ENCODE measurements around the gene FAM168A. TPM values are rescaled to one million over a fixed set of nuclear protein-coding genes. Genes with fewer than 3 reads are reported as not detected.
"Not testable (repeated sequence)": the region's sequence is repeated elsewhere in the genome, so short reads cannot be mapped to it uniquely, and the experiment has no call there.

Gene FAM168A
- total and polyA plus RNA-seq, 2 experiments from 2014 or later: 6.3 to 24.5 TPM

GRCh38 chr11:73584831-73585230 lies 13.1 kb downstream of the FAM168A start:
- Histone ChIP-seq H3K9me2 (replicated peaks; ENCODE audit: insufficient read depth) (no peaks in the 10 kb centered on the region), H3K36me3 (replicated peaks; ENCODE audit: insufficient read depth, low read depth) (no peaks in the 10 kb centered on the region), H3K27ac (no peak overlapping the region), H3K9me3 (ENCODE audit: low read depth) (no peaks in the 10 kb centered on the region), H4K20me1 (ENCODE audit: insufficient read depth, poor library complexity, severe bottlenecking) (peaks cover 8% of the 10 kb centered on the region), H3K79me2 (peaks cover 64% of the 10 kb centered on the region), H3K4me2 (no peak overlapping the region), H3K4me1 (ENCODE audit: insufficient read depth) (no peaks in the 10 kb centered on the region), H2AFZ (no peak overlapping the region), H3K27me3 (no peaks in the 10 kb centered on the region), H3K4me3 (no peak overlapping the region)
- WGBS (ENCODE audit: low lambda C conversion rate, missing lambda C conversion rate): 98% methylated on average over 3 of the region's 3 CpGs
- no peak for DNase-seq (ENCODE audit: low spot score)
- TF ChIP-seq EZH2 (IDR thresholded peaks at IDR 0.05; ENCODE audit: borderline replicate concordance) (no peak), EZH2phosphoT487 (IDR thresholded peaks at IDR 0.05; ENCODE audit: low read depth, severe bottlenecking, unreplicated experiment) (no peak)
- TF ChIP-seq, protein P1, sequence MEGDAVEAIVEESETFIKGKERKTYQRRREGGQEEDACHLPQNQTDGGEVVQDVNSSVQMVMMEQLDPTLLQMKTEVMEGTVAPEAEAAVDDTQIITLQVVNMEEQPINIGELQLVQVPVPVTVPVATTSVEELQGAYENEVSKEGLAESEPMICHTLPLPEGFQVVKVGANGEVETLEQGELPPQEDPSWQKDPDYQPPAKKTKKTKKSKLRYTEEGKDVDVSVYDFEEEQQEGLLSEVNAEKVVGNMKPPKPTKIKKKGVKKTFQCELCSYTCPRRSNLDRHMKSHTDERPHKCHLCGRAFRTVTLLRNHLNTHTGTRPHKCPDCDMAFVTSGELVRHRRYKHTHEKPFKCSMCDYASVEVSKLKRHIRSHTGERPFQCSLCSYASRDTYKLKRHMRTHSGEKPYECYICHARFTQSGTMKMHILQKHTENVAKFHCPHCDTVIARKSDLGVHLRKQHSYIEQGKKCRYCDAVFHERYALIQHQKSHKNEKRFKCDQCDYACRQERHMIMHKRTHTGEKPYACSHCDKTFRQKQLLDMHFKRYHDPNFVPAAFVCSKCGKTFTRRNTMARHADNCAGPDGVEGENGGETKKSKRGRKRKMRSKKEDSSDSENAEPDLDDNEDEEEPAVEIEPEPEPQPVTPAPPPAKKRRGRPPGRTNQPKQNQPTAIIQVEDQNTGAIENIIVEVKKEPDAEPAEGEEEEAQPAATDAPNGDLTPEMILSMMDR (IDR thresholded peaks at IDR 0.05; ENCODE audit: poor library complexity): no peak

DNA sequence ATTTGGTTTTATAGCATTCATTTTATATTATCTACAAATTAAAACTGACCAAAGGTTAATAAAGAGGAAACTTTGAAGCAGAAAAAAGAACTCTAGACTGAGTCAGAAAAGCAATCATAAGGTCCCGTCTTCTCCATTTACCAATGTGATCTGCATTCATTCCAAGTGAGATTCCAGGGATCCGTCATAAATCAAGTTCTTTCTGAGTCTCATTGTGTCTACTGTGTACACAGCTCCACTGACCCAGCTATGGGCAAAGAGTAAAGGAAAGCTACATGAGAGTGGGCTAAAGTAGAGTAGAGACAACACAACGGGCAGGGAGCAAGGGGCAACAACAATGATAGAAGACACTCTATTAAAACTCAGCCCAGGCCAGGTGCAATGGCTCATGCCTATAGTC lies 15.3 kb downstream of the FAM168A start:
- no peaks in the 10 kb centered on the region for H3K9me2 ChIP-seq (replicated peaks; ENCODE audit: insufficient read depth)
- H3K27me3 ChIP-seq: no peaks in the 10 kb centered on the region
- H3K4me3 ChIP-seq: no peak overlapping the region
- H3K36me3 ChIP-seq (replicated peaks; ENCODE audit: insufficient read depth, low read depth): no peaks in the 10 kb centered on the region
- no peak for DNase-seq (ENCODE audit: low spot score)
- TF ChIP-seq, protein P1 (IDR thresholded peaks at IDR 0.05; ENCODE audit: poor library complexity): no peak
- TF ChIP-seq EZH2phosphoT487 (IDR thresholded peaks at IDR 0.05; ENCODE audit: low read depth, severe bottlenecking, unreplicated experiment) (no peak), EZH2 (IDR thresholded peaks at IDR 0.05; ENCODE audit: borderline replicate concordance) (no peak)
- peaks cover 8% of the 10 kb centered on the region for H4K20me1 ChIP-seq (ENCODE audit: insufficient read depth, poor library complexity, severe bottlenecking)
- peaks cover 43% of the 10 kb centered on the region for H3K79me2 ChIP-seq
- 78% methylated on average over 3 of the region's 3 CpGs for WGBS (ENCODE audit: low lambda C conversion rate, missing lambda C conversion rate)
- H3K27ac ChIP-seq: no peak overlapping the region
- no peaks in the 10 kb centered on the region for H3K4me1 ChIP-seq (ENCODE audit: insufficient read depth)
- no peaks in the 10 kb centered on the region for H3K9me3 ChIP-seq (ENCODE audit: low read depth)
- H2AFZ ChIP-seq: no peak overlapping the region
- H3K4me2 ChIP-seq: no peak overlapping the region

DNA sequence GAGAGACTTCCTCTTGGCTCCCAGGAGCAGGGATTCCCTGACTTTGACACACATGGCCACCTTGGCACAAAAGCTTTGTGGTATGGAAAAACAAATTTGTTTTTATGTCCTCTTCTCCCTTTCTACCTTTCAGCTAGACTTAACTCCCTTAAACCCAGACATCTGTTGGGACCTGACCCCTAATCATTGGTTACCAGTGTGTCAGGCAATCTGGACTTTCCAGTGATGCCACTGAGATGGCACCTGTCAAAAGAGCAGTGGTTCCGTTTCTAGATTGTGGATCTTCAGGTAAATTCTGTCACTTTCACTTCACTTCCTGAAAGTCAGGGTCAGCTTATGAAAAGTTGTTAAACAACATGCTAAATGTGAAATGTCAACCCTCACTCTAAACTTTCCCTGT lies 17.2 kb downstream of the FAM168A start:
- H3K27me3 ChIP-seq; H3K4me2 ChIP-seq; H3K9me3 ChIP-seq (ENCODE audit: low read depth); H3K36me3 ChIP-seq (replicated peaks; ENCODE audit: insufficient read depth, low read depth); H3K4me3 ChIP-seq; H3K4me1 ChIP-seq (ENCODE audit: insufficient read depth); DNase-seq (ENCODE audit: low spot score); H3K9me2 ChIP-seq (replicated peaks; ENCODE audit: insufficient read depth); H2AFZ ChIP-seq; H4K20me1 ChIP-seq (ENCODE audit: insufficient read depth, poor library complexity, severe bottlenecking); H3K27ac ChIP-seq: not testable (repeated sequence)
- H3K79me2 ChIP-seq: peaks cover 29% of the 10 kb centered on the region
- 82% methylated on average over 1 of the region's 1 CpG for WGBS (ENCODE audit: low lambda C conversion rate, missing lambda C conversion rate)

GRCh38 chr11:73579641-73580434 lies 18.1 kb downstream of the FAM168A start:
- H3K27me3 ChIP-seq: no peaks in the 10 kb centered on the region
- DNase-seq (ENCODE audit: low spot score): no peak
- H3K4me2 ChIP-seq: no peak overlapping the region
- TF ChIP-seq EZH2phosphoT487 (IDR thresholded peaks at IDR 0.05; ENCODE audit: low read depth, severe bottlenecking, unreplicated experiment) (no peak), EZH2 (IDR thresholded peaks at IDR 0.05; ENCODE audit: borderline replicate concordance) (no peak)
- TF ChIP-seq, protein P1 (IDR thresholded peaks at IDR 0.05; ENCODE audit: poor library complexity): no peak
- H3K27ac ChIP-seq: no peak overlapping the region
- no peaks in the 10 kb centered on the region for H4K20me1 ChIP-seq (ENCODE audit: insufficient read depth, poor library complexity, severe bottlenecking)
- no peaks in the 10 kb centered on the region for H3K9me3 ChIP-seq (ENCODE audit: low read depth)
- H2AFZ ChIP-seq: no peak overlapping the region
- 97% methylated on average over 8 of the region's 8 CpGs for WGBS (ENCODE audit: low lambda C conversion rate, missing lambda C conversion rate)
- no peaks in the 10 kb centered on the region for H3K4me1 ChIP-seq (ENCODE audit: insufficient read depth)
- H3K4me3 ChIP-seq: no peak overlapping the region
- no peaks in the 10 kb centered on the region for H3K9me2 ChIP-seq (replicated peaks; ENCODE audit: insufficient read depth)
- peaks cover 25% of the 10 kb centered on the region for H3K79me2 ChIP-seq
- no peaks in the 10 kb centered on the region for H3K36me3 ChIP-seq (replicated peaks; ENCODE audit: insufficient read depth, low read depth)
